Liver (tissue), 9 donors: ENCODE data around the gene FAM149B1. TPM values are rescaled to one million over a fixed set of nuclear protein-coding genes. Genes with fewer than 3 reads are reported as not detected.
A peak's percentile ranks its signal among the peaks of the same experiment; 100 is the strongest.

Experiments used
- DNase-seq: peaks from one replicate; pipeline ENCODE4 v3.0.0-alpha.2; 2017; ENCODE audit warnings: low spot score
- H3K27ac ChIP-seq, 2 donors: one replicate each; pipeline ENCODE4 v1.7.0; 2013; ENCODE audit warnings: inconsistent platforms in 2 of 2, low read length in 2 of 2, control low read depth in 1 of 2, low read depth in 1 of 2, mild to moderate bottlenecking in 1 of 2
- H3K27me3 ChIP-seq, 4 donors: one replicate each; pipeline versions ENCODE4 v1.6.1 to v1.7.0; 2013; ENCODE audit warnings: low read length in 3 of 4, inconsistent platforms in 1 of 4, mild to moderate bottlenecking in 1 of 4, moderate library complexity in 1 of 4; ENCODE audit not compliant: control insufficient read depth in 4 of 4, insufficient read depth in 4 of 4
- H3K36me3 ChIP-seq, 4 donors: one replicate each; pipeline versions ENCODE4 v1.6.1 to v1.7.0; 2013; ENCODE audit warnings: low read length in 3 of 4, mild to moderate bottlenecking in 3 of 4, low read depth in 1 of 4, moderate library complexity in 1 of 4; ENCODE audit not compliant: control insufficient read depth in 4 of 4, insufficient read depth in 3 of 4
- H3K4me1 ChIP-seq, 4 donors: one replicate each; pipeline versions ENCODE4 v1.6.1 to v1.7.0; 2013; ENCODE audit warnings: low read length in 3 of 4, mild to moderate bottlenecking in 3 of 4, moderate library complexity in 1 of 4; ENCODE audit not compliant: control insufficient read depth in 4 of 4, insufficient read depth in 4 of 4
- H3K4me3 ChIP-seq, 3 donors: one replicate each; pipeline versions ENCODE4 v1.6.1 to v1.7.0; 2013; ENCODE audit warnings: low read length in 3 of 3, control low read depth in 1 of 3, low read depth in 1 of 3, mild to moderate bottlenecking in 1 of 3
- H3K9ac ChIP-seq, 2 donors: one replicate each; pipeline ENCODE4 v1.7.0; 2013; ENCODE audit warnings: low read length in 2 of 2, mild to moderate bottlenecking in 2 of 2, moderate library complexity in 2 of 2, control low read depth in 1 of 2, low read depth in 1 of 2
- H3K9me3 ChIP-seq, 4 donors: one replicate each; pipeline versions ENCODE4 v1.6.1 to v1.7.0; 2013; ENCODE audit warnings: low read length in 3 of 4; ENCODE audit not compliant: control insufficient read depth in 4 of 4
- EGR1 ChIP-seq, 2 donors: IDR thresholded peaks; 2 replicates each; pipeline ENCODE4 v1.6.1; 2016 to 2018; ENCODE audit warnings: antibody characterized with exemption in 2 of 2, low read depth in 2 of 2
- FOXA1 ChIP-seq: IDR thresholded peaks from 2 replicates; pipeline ENCODE4 v1.6.1; 2016; ENCODE audit warnings: antibody characterized with exemption
- FOXA2 ChIP-seq: IDR thresholded peaks from 2 replicates; pipeline ENCODE4 v1.6.1; 2016; ENCODE audit warnings: antibody characterized with exemption
- GABPA ChIP-seq, 2 donors: IDR thresholded peaks in 1 of 2; conservative IDR thresholded peaks in 1 of 2; 2 replicates each; pipeline ENCODE4 v1.6.1; 2016; ENCODE audit warnings: antibody characterized with exemption in 2 of 2, mild to moderate bottlenecking in 1 of 2, moderate library complexity in 1 of 2
- HNF4A ChIP-seq, 2 donors: conservative IDR thresholded peaks; 2 replicates each; pipeline ENCODE4 v1.6.1; 2016; ENCODE audit warnings: antibody characterized with exemption in 2 of 2, mild to moderate bottlenecking in 2 of 2
- HNF4G ChIP-seq: IDR thresholded peaks from 2 replicates; pipeline ENCODE4 v1.6.1; 2016; ENCODE audit warnings: antibody characterized with exemption
- JUND ChIP-seq, 2 donors: IDR thresholded peaks; 2 replicates each; pipeline ENCODE4 v1.6.1; 2016; ENCODE audit warnings: antibody characterized with exemption in 2 of 2
- MAX ChIP-seq: IDR thresholded peaks from 2 replicates; pipeline ENCODE4 v1.6.1; 2016; ENCODE audit warnings: antibody characterized with exemption
- NR2F2 ChIP-seq: IDR thresholded peaks from 2 replicates; pipeline ENCODE4 v1.6.1; 2016; ENCODE audit warnings: antibody characterized with exemption
- RAD21 ChIP-seq, 2 donors: IDR thresholded peaks; 2 replicates each; pipeline ENCODE4 v1.6.1; 2016; ENCODE audit warnings: antibody characterized with exemption in 2 of 2, mild to moderate bottlenecking in 2 of 2
- RXRA ChIP-seq, 2 donors: IDR thresholded peaks; 2 replicates each; pipeline ENCODE4 v1.6.1; 2017 to 2018; ENCODE audit warnings: antibody characterized with exemption in 2 of 2, mild to moderate bottlenecking in 1 of 2
- SP1 ChIP-seq: IDR thresholded peaks from 2 replicates; pipeline ENCODE4 v1.6.1; 2018; ENCODE audit warnings: antibody characterized with exemption, mild to moderate bottlenecking
- TAF1 ChIP-seq: conservative IDR thresholded peaks from 2 replicates; pipeline ENCODE4 v1.6.1; 2016; ENCODE audit warnings: antibody characterized with exemption, mild to moderate bottlenecking
- YY1 ChIP-seq: IDR thresholded peaks from 2 replicates; pipeline ENCODE4 v1.6.1; 2016; ENCODE audit warnings: antibody characterized with exemption, mild to moderate bottlenecking
- ZBTB33 ChIP-seq: IDR thresholded peaks from 2 replicates; pipeline ENCODE4 v1.6.1; 2016; ENCODE audit warnings: antibody characterized with exemption
- WGBS: extraction: QIAGEN DNeasy Blood & Tissue Kit; methylation state at CpG from one replicate; pipeline ENCODE4 v1.1.7; 2013; 5-methylcytosine and 5-hydroxymethylcytosine counted together
- polyA plus RNA-seq, 2 donors: library from polyadenylated mRNA; stranded (reverse) in 1 of 2; unstranded in 1 of 2; fragments of 200-250 nt in 1 of 2; fragments of >200 nt in 1 of 2; fragmentation: Nextera tagmentation in 1 of 2; extraction: Ambion mirVana in 1 of 2; gene quantifications; one replicate each; pipeline versions ENCODE4 v1.2.1 to v1.2.3, GENCODE V29; 2013 to 2015
- total RNA-seq, 2 donors: library from RNA; depleted of rRNA; stranded (reverse); fragments of >200 nt; gene quantifications; one replicate each; pipeline ENCODE4 v1.2.3, GENCODE V29; 2014
- TF ChIP-seq, protein P1 (sequence below): fragments of 150-350 bp; IDR thresholded peaks from 2 replicates; pipeline ENCODE4 v1.5.1; 2017; ENCODE audit warnings: improper control_type of control experiment, low read depth, low read length; ENCODE audit not compliant: missing input control
- TF ChIP-seq, protein P2 (sequence below): IDR thresholded peaks from 2 replicates; pipeline ENCODE4 v1.6.1; 2016; ENCODE audit warnings: antibody characterized with exemption, mild to moderate bottlenecking
- TF ChIP-seq, protein P3 (sequence below): IDR thresholded peaks from 2 replicates; pipeline ENCODE4 v1.6.1; 2016; ENCODE audit warnings: antibody characterized with exemption
- donor health status: healthy.
- donor health status: healthy.
- donor health status: healthy.
- donor health status: healthy.
- donor health status: healthy.

FAM149B1 gene
- total and polyA plus RNA-seq, 4 donors, result 7.3 to 12.9 (median 9.1) TPM

DNA sequence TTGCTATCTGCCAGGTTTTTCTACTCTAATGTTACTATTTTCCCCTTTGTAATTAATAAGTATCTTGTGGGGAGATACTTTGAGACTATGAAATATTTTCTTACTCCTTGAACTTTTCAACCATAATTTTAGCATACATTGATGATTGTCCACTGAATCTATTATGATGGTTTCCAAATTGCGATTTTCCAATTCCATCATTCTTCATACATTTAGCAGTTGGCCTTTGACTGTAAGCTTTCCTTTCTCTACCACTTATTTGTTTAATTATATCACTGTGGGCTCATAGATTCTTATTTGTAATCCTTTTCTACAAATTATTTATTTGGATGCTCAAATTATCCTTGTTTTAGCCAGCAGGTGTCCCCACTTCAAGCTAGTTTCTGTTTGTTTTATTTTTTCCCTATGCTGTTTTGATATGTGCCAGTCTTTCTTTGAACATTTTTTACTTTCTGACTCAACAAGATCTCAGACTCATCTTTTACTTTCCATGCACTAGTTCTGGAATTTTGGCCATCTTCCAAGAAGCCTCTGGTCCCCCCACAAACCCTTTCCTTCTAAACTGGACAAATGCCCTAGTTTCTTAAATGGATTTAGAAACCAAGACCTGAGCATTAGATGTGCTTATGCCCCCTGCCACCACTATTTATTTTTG, 95.9 kb downstream of the FAM149B1 start:
- DNase-seq, result no peak
- WGBS, result 50% methylated on average over 1 of the region's 1 CpG
- Histone ChIP-seq H3K36me3 (no peaks in the 10 kb centered on the region), H3K9me3 (no peaks in the 10 kb centered on the region), H3K4me1 (peaks cover 0 to 4% (median 0%) of the 10 kb centered on the region in 4 donors), H3K9ac (no peak overlapping the region), H3K27me3 (no peaks in the 10 kb centered on the region), H3K27ac (no peak overlapping the region), H3K4me3 (no peak overlapping the region)
- TF ChIP-seq RAD21 (IDR thresholded peaks at IDR 0.05) (peak; percentile 63 to 70), JUND (IDR thresholded peaks at IDR 0.05) (no peak), HNF4A (conservative IDR thresholded peaks at IDR 0.05) (no peak), GABPA (IDR thresholded peaks at IDR 0.05 in 1 of 2, conservative IDR thresholded peaks at IDR 0.05 in 1 of 2) (no peak), HNF4G (no peak), YY1 (no peak), FOXA2 (no peak), TAF1 (no peak)
- TF ChIP-seq, protein P1, sequence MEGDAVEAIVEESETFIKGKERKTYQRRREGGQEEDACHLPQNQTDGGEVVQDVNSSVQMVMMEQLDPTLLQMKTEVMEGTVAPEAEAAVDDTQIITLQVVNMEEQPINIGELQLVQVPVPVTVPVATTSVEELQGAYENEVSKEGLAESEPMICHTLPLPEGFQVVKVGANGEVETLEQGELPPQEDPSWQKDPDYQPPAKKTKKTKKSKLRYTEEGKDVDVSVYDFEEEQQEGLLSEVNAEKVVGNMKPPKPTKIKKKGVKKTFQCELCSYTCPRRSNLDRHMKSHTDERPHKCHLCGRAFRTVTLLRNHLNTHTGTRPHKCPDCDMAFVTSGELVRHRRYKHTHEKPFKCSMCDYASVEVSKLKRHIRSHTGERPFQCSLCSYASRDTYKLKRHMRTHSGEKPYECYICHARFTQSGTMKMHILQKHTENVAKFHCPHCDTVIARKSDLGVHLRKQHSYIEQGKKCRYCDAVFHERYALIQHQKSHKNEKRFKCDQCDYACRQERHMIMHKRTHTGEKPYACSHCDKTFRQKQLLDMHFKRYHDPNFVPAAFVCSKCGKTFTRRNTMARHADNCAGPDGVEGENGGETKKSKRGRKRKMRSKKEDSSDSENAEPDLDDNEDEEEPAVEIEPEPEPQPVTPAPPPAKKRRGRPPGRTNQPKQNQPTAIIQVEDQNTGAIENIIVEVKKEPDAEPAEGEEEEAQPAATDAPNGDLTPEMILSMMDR, result peak; percentile 38
- TF ChIP-seq, protein P2, sequence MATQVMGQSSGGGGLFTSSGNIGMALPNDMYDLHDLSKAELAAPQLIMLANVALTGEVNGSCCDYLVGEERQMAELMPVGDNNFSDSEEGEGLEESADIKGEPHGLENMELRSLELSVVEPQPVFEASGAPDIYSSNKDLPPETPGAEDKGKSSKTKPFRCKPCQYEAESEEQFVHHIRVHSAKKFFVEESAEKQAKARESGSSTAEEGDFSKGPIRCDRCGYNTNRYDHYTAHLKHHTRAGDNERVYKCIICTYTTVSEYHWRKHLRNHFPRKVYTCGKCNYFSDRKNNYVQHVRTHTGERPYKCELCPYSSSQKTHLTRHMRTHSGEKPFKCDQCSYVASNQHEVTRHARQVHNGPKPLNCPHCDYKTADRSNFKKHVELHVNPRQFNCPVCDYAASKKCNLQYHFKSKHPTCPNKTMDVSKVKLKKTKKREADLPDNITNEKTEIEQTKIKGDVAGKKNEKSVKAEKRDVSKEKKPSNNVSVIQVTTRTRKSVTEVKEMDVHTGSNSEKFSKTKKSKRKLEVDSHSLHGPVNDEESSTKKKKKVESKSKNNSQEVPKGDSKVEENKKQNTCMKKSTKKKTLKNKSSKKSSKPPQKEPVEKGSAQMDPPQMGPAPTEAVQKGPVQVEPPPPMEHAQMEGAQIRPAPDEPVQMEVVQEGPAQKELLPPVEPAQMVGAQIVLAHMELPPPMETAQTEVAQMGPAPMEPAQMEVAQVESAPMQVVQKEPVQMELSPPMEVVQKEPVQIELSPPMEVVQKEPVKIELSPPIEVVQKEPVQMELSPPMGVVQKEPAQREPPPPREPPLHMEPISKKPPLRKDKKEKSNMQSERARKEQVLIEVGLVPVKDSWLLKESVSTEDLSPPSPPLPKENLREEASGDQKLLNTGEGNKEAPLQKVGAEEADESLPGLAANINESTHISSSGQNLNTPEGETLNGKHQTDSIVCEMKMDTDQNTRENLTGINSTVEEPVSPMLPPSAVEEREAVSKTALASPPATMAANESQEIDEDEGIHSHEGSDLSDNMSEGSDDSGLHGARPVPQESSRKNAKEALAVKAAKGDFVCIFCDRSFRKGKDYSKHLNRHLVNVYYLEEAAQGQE, result no peak

DNA sequence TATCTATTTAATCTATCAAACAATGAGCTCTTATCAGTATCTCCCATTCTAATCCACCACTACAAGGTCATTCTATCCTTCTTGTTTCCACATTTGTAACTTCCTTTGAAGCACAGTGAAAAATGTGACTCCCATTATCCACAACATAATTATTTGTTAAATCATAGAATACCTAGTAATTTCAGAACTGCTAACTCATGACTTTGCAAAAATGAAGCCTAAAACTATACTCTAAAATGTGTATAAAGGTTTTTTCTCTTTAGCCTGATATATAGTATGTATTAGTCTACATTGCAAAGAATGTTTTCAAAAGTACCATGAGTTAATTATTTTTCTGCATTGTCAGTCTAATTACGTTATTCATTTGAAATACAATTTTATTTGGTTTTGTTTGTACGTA, 96.5 kb downstream of the FAM149B1 start:
- no peaks in the 10 kb centered on the region for H3K9me3 ChIP-seq
- no peak overlapping the region for H3K4me3 ChIP-seq
- no peak overlapping the region for H3K9ac ChIP-seq
- no peaks in the 10 kb centered on the region for H3K27me3 ChIP-seq
- 94% methylated on average over 2 of the region's 2 CpGs for WGBS
- DNase-seq, result no peak
- no peak overlapping the region for H3K27ac ChIP-seq
- H3K36me3 ChIP-seq, result no peaks in the 10 kb centered on the region
- peaks cover 0 to 4% (median 0%) of the 10 kb centered on the region in 4 donors for H3K4me1 ChIP-seq
- TF ChIP-seq TAF1, result no peak
- no peak for TF ChIP-seq GABPA (IDR thresholded peaks at IDR 0.05 in 1 of 2, conservative IDR thresholded peaks at IDR 0.05 in 1 of 2)
- TF ChIP-seq ZBTB33, result no peak
- TF ChIP-seq RXRA (IDR thresholded peaks at IDR 0.05), result no peak
- no peak for TF ChIP-seq SP1
- TF ChIP-seq HNF4G, result no peak
- TF ChIP-seq FOXA1, result no peak
- TF ChIP-seq, protein P2, result no peak
- no peak for TF ChIP-seq JUND (IDR thresholded peaks at IDR 0.05)
- TF ChIP-seq MAX, result no peak
- no peak for TF ChIP-seq YY1
- TF ChIP-seq HNF4A (conservative IDR thresholded peaks at IDR 0.05), result no peak
- TF ChIP-seq FOXA2, result no peak
- no peak for TF ChIP-seq EGR1 (IDR thresholded peaks at IDR 0.05; ENCODE audit: low read depth in 2 of 2)
- TF ChIP-seq, protein P3, sequence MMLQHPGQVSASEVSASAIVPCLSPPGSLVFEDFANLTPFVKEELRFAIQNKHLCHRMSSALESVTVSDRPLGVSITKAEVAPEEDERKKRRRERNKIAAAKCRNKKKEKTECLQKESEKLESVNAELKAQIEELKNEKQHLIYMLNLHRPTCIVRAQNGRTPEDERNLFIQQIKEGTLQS, result no peak
- TF ChIP-seq RAD21 (IDR thresholded peaks at IDR 0.05), result no peak
- no peak for TF ChIP-seq NR2F2
